HUES48 (cell line): ENCODE measurements around the gene DIMT1.

ENCODE experiments used
- H3K27ac ChIP-seq: one replicate; pipeline ENCODE4 v1.7.0; 2013; ENCODE audit warnings: low read depth, low read length, inconsistent platforms
- H3K27me3 ChIP-seq: 2 replicates; pipeline ENCODE4 v1.6.1; 2013; ENCODE audit warnings: mild to moderate bottlenecking, low read length; ENCODE audit not compliant: control insufficient read depth, insufficient read depth
- H3K36me3 ChIP-seq: 2 replicates; pipeline ENCODE4 v1.6.1; 2013; ENCODE audit warnings: low read length; ENCODE audit not compliant: control insufficient read depth, insufficient read depth
- H3K4me1 ChIP-seq: 2 replicates; pipeline ENCODE4 v1.6.1; 2013; ENCODE audit warnings: mild to moderate bottlenecking, low read length; ENCODE audit not compliant: control insufficient read depth, insufficient read depth
- H3K4me3 ChIP-seq: 2 replicates; pipeline ENCODE4 v1.5.1; 2013; ENCODE audit warnings: mild to moderate bottlenecking, low read depth, low read length
- H3K9ac ChIP-seq: 2 replicates; pipeline ENCODE4 v1.6.1; 2013; ENCODE audit warnings: mild to moderate bottlenecking, low read depth, low read length, moderate library complexity
- H3K9me3 ChIP-seq: 2 replicates; pipeline ENCODE4 v1.6.1; 2013; ENCODE audit warnings: low read length; ENCODE audit not compliant: control insufficient read depth, insufficient read depth

The DIMT1 gene

DNA sequence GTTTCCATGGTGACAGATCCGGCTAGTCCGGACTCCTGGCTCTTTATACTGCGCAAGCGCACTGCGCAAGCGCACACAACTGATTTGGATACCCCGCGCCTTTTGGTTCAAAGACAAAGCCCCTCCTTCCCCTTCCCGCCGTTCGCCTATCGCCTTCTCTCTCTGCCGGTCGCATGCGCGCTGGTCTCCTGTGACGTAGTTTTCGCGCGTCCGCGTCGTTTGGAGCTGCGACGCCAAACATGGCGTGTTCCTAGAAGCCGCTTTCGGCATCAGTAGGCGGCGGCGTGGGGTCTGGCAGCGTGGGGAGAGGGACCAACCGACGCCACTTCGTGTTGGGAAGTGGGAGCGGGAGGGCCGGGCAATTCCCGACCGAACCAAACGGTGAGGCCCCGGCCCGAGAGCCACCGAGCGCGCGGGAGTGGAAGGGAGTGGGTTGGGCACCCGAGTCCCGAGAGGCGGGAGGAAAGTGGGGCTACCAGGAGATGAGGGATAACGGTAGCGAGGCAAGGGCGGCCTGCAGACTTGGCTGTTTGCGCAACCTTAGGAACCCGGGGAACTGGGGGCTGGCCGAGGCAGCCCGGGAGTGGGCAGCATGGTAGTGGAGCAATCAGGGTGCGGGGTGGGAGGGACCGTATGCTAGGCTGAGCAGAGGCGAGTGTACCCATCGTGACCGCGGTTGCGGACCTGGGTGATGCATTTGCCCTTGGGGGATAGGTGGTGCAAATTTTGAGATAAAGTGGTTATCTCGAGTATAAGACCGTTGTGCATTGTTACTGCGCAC is 9.0 kb upstream of the DIMT1 start, which contains the start of gene IPO11:
TSS of gene IPO11 (plus strand) at position 215 of the 781 bp plus-strand sequence. CDS start 24,517 bp downstream, outside the sequence.
- Histone ChIP-seq H3K4me1 (peaks cover 11% of the 10 kb centered on the region), H3K9me3 (no peaks in the 10 kb centered on the region), H3K27me3 (no peaks in the 10 kb centered on the region), H3K9ac (peak within 1 kb of the TSS; percentile 80), H3K36me3 (no peaks in the 10 kb centered on the region), H3K27ac (peak within 1 kb of the TSS; percentile 60), H3K4me3 (peak within 1 kb of the TSS; percentile 75)

DNA sequence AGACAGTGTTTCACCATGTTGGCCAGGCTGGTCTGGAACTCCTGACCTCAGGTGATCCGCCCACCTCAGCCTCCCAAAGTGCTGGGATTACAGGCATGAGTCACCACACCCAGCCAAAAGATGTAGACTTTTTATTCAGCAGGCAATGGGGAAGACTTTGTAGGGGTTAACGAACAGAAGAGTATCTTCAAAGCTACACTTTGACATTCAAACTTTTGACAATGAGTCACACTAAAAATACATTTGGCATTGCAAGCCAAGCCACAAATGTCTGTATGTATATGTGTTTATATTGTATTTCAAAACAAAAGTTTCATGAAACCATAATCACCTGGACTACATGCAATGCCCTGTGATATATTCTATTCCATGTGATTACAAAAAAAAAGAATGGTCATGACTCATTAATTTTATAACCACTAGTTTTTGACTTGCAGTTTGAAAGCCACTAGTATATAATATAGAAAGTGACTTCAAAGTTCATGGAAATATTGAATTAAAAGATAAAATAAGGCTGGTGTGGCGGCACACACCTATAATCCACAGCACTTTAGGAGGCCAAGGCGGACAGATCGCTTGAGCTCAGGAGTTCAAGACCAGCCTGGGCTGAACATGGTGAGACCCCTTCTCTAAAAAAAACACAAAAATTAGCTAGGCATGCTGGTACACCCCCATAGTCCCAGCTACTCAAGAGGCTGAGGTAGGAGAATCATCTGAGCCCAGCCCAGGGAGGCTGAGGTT is 8.3 kb downstream of the DIMT1 start:
- H3K4me3 ChIP-seq: no peak overlapping the region
- H3K36me3 ChIP-seq: peaks cover 82% of the 10 kb centered on the region
- H3K9ac ChIP-seq: no peak overlapping the region
- H3K9me3 ChIP-seq: no peaks in the 10 kb centered on the region
- H3K27ac ChIP-seq: no peak overlapping the region
- no peaks in the 10 kb centered on the region for H3K27me3 ChIP-seq
- no peaks in the 10 kb centered on the region for H3K4me1 ChIP-seq

DNA sequence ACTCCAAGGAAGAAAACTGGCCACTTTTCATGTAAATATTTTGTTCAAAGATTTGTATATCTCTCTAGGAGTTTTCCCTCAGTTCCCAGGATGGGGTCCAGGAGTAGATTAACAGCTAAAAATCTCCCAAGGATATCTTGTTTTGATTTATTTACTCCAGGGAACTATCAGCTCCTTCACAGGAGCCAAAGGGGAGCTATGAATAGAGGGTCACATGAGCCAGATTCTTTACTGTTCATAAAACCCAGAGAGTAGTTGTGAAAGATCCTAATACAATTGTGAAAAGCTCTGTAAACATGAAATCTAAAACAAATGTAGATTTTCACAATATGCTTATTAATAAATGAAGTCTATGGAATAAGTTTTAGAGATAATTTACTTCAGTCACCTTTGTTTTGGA is 16.9 kb downstream of the DIMT1 start:
- Histone ChIP-seq H3K4me3 (no peak overlapping the region), H3K36me3 (peaks cover 96% of the 10 kb centered on the region), H3K9ac (no peak overlapping the region), H3K27ac (no peak overlapping the region), H3K9me3 (no peaks in the 10 kb centered on the region), H3K4me1 (no peaks in the 10 kb centered on the region), H3K27me3 (no peaks in the 10 kb centered on the region)

DNA sequence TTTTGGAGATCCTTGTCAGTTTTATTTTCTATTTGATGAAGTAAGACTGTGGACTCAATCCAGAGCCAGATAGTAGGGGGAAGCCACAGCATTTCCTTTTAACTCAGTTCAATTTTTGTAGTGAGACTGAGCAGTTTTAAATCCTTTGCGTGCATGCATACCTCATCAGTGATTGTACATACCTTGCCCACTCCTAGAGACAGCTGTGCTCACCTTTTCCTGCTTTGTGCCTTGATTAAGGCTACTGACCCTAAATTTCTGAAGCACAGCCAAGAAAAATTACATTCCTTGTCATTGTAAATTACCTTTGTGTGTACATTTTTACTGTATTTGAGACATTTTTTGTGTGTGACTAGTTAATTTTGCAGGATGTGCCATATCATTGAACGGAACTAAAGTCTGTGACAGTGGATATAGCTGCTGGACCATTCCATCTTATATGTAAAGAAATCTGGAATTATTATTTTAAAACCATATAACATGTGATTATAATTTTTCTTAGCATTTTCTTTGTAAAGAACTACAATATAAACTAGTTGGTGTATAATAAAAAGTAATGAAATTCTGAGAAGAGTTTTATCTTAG is 17.8 kb downstream of the DIMT1 start:
- no peaks in the 10 kb centered on the region for H3K9me3 ChIP-seq
- peaks cover 96% of the 10 kb centered on the region for H3K36me3 ChIP-seq
- H3K27me3 ChIP-seq: no peaks in the 10 kb centered on the region
- H3K4me3 ChIP-seq: no peak overlapping the region
- no peaks in the 10 kb centered on the region for H3K4me1 ChIP-seq
- no peak overlapping the region for H3K27ac ChIP-seq
- no peak overlapping the region for H3K9ac ChIP-seq

DNA sequence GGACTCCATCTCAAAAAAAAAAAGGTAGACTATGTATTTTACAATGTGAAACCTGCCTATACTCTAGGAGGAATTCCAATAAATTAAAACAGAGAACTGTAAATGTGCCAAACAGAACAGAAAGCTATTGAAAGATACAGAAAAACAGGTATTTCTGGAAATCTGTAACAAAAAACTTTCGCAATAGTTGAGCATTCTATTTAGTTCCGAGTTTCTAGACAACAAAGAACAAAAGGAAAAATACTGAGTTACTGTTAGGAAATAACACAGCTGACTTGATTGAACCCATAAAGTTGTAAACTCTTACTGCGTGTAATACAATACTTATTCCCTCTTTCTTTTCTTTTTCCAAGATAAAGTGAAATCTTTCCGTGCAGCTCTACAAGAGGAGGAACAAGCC is 18.6 kb downstream of the DIMT1 start:
- Histone ChIP-seq H3K9ac (no peak overlapping the region), H3K27me3 (no peaks in the 10 kb centered on the region), H3K27ac (no peak overlapping the region), H3K4me3 (no peak overlapping the region), H3K36me3 (peaks cover 96% of the 10 kb centered on the region), H3K4me1 (no peaks in the 10 kb centered on the region), H3K9me3 (no peaks in the 10 kb centered on the region)

DNA sequence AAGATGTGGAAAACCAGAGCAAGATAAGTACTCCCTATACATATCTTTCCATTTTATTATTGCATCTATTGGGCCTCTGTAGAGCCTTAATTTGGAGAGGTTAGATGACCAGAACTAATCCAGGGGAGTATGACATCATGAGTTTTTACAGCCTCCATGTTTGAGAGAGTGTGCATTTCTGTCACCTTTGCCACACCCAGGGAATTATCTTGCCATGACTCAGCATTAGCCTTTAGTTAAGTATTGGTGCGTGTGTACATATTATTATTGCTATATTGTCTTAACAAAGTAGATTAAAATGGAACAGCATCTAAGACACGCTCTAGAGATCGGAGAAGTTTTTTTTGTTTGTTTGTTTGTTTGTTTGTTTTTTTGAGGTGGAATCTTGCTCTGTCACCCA is 27.6 kb downstream of the DIMT1 start:
- Histone ChIP-seq H3K4me1 (no peaks in the 10 kb centered on the region), H3K9ac (no peak overlapping the region), H3K27me3 (no peaks in the 10 kb centered on the region), H3K4me3 (no peak overlapping the region), H3K27ac (no peak overlapping the region), H3K9me3 (no peaks in the 10 kb centered on the region), H3K36me3 (peaks cover 98% of the 10 kb centered on the region)

DNA sequence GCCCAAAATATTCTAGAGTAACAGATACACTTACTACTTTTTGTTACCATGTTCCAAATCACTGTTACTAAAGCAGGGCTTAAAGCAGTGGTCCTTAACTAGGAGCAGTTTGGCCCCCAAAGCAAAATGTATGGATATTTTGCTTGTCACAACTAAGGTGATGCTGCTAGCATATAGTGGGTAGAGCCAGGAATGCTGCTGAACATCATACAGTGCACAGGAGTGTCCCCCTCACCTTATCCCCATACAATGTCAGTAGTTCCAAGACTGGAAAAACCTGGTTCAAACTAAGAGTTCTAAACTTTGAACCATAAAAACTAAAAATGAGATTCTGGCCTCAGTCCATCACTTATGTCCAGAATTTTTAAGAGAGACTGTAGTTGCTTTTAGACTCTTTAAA is 28.1 kb downstream of the DIMT1 start:
- H3K27me3 ChIP-seq: no peaks in the 10 kb centered on the region
- H3K4me1 ChIP-seq: no peaks in the 10 kb centered on the region
- no peaks in the 10 kb centered on the region for H3K9me3 ChIP-seq
- no peak overlapping the region for H3K4me3 ChIP-seq
- no peak overlapping the region for H3K27ac ChIP-seq
- H3K36me3 ChIP-seq: peaks cover 96% of the 10 kb centered on the region
- no peak overlapping the region for H3K9ac ChIP-seq

DNA sequence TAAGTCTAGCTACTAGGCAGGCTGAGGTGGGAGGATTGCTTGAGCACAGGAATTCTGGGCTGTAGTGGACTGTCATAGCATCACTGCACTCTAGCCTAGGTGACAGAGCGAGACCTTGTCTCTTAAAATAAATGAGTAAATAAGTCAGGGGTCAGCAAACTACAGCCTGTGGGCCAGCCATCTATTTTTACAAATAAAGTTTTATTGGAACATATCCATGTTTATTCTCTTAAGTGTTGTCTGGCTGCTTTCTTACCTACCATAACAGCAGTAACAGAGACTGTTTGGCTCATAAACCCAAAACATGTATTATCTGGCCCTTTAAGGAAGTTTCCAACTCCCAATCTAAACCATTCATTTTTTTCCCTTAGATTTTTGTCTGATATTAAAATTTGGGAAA is 29.6 kb downstream of the DIMT1 start:
- H3K36me3 ChIP-seq: peaks cover 89% of the 10 kb centered on the region

DNA sequence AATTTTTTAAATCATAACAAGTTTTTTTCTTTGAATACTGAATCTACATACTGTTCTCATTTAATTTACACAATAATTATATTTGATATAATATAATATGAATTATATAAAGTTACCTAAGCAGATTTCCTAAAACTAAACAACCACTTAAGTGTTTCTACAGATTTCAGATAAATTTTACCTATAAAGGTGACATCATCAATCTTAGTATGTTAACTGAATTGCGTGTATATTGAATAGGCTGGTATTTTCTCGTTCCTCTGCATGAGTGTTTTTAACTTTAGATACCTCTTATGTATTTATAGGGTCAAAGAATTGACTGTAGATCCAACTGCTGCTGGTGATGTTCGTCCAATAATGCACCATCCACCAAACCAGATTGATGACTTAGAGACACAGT is 30.3 kb downstream of the DIMT1 start:
- H3K27ac ChIP-seq: no peak overlapping the region
- H3K9ac ChIP-seq: no peak overlapping the region
- H3K4me1 ChIP-seq: no peaks in the 10 kb centered on the region
- H3K9me3 ChIP-seq: no peaks in the 10 kb centered on the region
- no peak overlapping the region for H3K4me3 ChIP-seq
- no peaks in the 10 kb centered on the region for H3K27me3 ChIP-seq
- peaks cover 87% of the 10 kb centered on the region for H3K36me3 ChIP-seq

More for the DNA sequence above, 29.6 kb downstream of the DIMT1 start:
- H3K27ac ChIP-seq: no peak overlapping the region
- H3K9me3 ChIP-seq: no peaks in the 10 kb centered on the region
- H3K27me3 ChIP-seq: no peaks in the 10 kb centered on the region
- H3K4me3 ChIP-seq: no peak overlapping the region
- H3K4me1 ChIP-seq: no peaks in the 10 kb centered on the region
- H3K9ac ChIP-seq: no peak overlapping the region

DNA sequence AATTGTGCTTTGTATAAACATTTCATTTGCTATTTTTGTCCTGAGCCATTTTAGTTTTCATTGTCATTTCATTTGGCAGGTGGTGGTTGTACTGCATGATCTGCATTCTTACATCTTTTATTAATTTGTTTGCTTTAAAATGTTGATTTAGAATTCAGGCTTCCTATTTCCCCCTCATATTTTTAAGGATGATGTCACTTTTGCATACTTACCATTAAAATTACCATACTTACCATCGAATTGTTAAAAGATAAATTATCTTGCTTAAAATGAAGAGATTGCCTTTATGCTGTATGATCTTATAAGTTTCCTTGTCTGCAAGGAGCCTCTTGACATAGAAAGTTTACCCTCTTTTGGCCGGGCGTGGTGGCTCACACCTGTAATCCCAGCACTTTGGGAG is 31.1 kb downstream of the DIMT1 start:
- Histone ChIP-seq H3K27me3 (no peaks in the 10 kb centered on the region), H3K9me3 (no peaks in the 10 kb centered on the region), H3K36me3 (peaks cover 87% of the 10 kb centered on the region), H3K9ac (no peak overlapping the region), H3K4me1 (no peaks in the 10 kb centered on the region), H3K27ac (no peak overlapping the region), H3K4me3 (no peak overlapping the region)

DNA sequence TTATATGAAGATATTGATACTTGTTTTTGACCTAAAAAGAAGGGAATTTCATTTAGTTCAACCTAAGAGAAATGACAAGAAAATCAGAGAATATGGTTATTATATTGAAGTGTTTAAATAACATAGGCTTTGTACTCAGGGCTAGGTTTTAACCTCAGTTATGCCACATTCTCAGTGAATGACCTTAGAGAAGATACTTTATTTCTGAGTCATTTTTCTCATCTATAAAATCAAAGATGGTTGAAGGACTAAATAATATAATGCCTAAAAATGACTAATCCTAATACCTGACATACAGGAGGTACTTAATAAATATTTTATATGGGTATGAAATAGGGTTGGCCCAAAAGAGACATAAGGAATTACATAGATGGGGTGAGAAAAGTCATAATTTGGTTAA is 32.3 kb downstream of the DIMT1 start:
- H3K9me3 ChIP-seq: no peaks in the 10 kb centered on the region
- H3K27ac ChIP-seq: no peak overlapping the region

More for the DNA sequence above, 32.3 kb downstream of the DIMT1 start:
- H3K27me3 ChIP-seq: no peaks in the 10 kb centered on the region
- peaks cover 85% of the 10 kb centered on the region for H3K36me3 ChIP-seq
- no peak overlapping the region for H3K9ac ChIP-seq
- H3K4me3 ChIP-seq: no peak overlapping the region
- H3K4me1 ChIP-seq: no peaks in the 10 kb centered on the region
